Neuron (in vitro differentiated cells): Measurements from ENCODE around the gene LITAFD.
"Not testable (repeated sequence)": the region's sequence is repeated elsewhere in the genome, so short reads cannot be mapped to it uniquely, and the experiment has no call there.

ENCODE experiments used
- H2AFZ ChIP-seq: one replicate; pipeline ENCODE4 v1.6.1; 2013; ENCODE audit warnings: low read depth, mild to moderate bottlenecking, inconsistent platforms, low read length, moderate library complexity
- H3K27me3 ChIP-seq: one replicate; pipeline ENCODE4 v1.6.1; 2013; ENCODE audit warnings: low read length; ENCODE audit not compliant: insufficient read depth
- H3K36me3 ChIP-seq: one replicate; pipeline ENCODE4 v1.6.1; 2013; ENCODE audit warnings: low read length; ENCODE audit not compliant: insufficient read depth
- H3K4me1 ChIP-seq: one replicate; pipeline ENCODE4 v1.6.1; 2013; ENCODE audit warnings: low read length; ENCODE audit not compliant: insufficient read depth
- H3K4me3 ChIP-seq: 2 replicates; pipeline ENCODE4 v1.5.1; 2013; ENCODE audit warnings: mild to moderate bottlenecking, low read length, moderate library complexity
- H3K9me3 ChIP-seq: one replicate; pipeline ENCODE4 v1.6.1; 2013; ENCODE audit warnings: low read length

Gene LITAFD

DNA sequence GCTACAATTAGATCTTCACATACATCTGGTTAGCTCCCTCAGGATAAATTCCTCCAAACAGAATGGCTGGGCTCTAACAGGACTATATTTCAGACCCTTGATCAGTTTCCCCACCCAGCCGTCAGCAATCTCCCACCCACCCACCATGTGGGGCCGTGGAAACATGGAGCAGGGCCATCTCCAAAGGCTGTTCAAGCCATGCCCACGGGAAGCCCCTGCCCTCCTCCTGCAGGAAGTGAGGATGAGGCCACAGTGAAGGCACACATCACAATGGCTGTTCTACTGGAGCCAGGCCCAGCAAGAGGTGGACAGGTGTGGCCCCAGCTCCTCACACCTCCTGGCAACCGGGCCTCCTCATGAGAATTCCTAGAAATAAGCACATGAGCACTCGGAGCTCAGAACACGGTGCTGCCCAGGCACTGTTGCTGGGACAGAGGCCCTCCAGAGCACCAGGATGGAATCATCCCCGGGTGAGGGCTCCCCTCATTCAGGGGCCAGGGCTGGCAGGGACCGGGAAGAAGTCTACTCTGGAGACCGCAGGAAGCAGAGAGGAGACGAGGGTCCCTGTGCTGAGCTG, at the start of gene LITAFD:
LITAFD (plus strand) TSS at position 311 of the 577 bp plus-strand sequence. CDS start 2,005 bp downstream, outside the sequence.
- Histone ChIP-seq H3K4me1 (peaks cover 5% of the 10 kb centered on the region), H3K36me3 (peaks cover 2% of the 10 kb centered on the region)

DNA sequence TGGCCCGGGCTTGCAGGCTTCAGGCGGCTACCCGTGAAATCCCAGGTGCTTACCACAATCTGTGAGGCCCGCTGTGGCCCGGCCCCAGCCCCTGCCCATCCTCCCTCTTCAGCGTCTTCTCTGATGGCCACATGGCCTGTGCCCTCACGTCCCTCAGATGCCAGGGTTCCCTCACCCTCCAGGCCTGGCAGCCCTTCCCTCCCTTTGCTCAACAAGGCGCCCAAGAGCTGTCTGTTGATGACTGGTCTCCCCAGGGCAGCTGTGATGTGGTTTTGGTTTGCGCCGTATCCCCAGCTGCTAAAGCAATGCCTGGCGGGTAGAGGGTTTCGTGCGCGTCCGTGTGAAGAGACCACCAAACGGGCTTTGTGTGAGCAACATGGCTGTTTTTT, 49.4 kb upstream of the LITAFD start:
- Histone ChIP-seq H3K4me3 (no peak overlapping the region), H2AFZ (no peak overlapping the region), H3K4me1 (peaks cover 15% of the 10 kb centered on the region), H3K9me3 (no peaks in the 10 kb centered on the region), H3K27me3 (no peaks in the 10 kb centered on the region), H3K36me3 (peaks cover 13% of the 10 kb centered on the region)

More for the DNA sequence above, at the start of gene LITAFD:
- H3K4me3 ChIP-seq = no peak within 1 kb of the TSS
- H2AFZ ChIP-seq = no peak within 1 kb of the TSS
- no peaks in the 10 kb centered on the region for H3K9me3 ChIP-seq
- H3K27me3 ChIP-seq = no peaks in the 10 kb centered on the region

DNA sequence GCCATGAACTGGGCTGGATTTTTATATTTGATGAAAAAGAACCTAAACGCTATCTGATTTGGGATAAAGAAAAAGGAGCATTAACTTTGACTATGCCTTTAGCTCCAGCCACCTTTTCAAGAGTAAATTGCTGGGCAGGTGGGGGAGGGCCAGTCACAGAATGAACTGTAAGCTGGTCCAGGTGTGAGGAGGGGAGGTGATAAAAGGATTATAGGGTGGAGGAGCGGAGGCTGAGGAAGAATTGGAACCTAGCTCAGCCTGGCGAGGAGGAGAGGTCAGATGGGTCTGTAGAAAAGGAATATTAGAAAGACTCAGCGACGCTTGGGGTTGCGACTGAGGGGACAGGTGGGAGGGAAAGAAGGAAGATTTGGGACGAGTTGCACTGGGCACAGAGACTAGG, 45.4 kb upstream of the LITAFD start:
- H3K36me3 ChIP-seq, H2AFZ ChIP-seq, H3K27me3 ChIP-seq, H3K9me3 ChIP-seq, H3K4me1 ChIP-seq, H3K4me3 ChIP-seq: not testable (repeated sequence)

DNA sequence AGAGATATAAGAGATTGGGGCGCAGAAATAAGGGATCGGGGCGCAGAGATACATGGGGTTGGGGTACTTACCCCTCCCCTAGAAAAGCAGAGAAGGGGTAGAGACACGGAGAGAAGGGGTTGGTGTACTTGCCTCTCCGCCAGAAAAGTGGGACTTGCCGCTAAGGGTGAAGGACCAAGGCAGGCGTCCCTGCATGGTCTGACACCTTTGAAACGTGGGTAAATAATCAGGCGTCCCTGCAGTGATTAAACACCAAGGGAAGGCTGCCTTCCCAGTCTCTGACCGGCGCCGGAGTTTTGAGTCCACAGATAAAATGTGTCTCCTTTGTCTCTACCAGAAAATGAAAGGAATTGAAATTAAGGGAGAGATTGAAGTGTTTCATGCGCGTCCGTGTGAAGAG, 44.6 kb upstream of the LITAFD start:
- H2AFZ ChIP-seq, H3K4me3 ChIP-seq, H3K9me3 ChIP-seq, H3K27me3 ChIP-seq, H3K36me3 ChIP-seq, H3K4me1 ChIP-seq: not testable (repeated sequence)

DNA sequence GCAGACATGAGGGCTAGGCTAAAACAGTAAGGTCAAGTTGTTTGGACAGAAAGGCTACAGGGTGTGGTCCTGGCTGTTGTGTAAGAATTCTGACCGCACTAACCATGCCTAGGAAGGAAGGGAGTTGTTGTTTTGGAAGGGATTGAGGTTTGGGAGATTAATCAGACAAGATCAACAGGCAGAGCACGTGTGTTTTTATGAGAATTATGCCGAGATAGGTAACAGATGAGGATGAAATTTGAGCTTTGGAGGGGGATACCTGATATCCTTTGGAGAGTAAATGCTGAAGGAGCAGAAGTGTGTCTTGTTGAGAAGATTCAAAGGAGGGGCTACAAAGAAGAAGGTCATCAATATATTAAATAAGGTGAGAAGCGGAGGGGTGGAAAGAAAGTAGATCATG, 40.1 kb upstream of the LITAFD start:
- not testable (repeated sequence) for H3K4me3 ChIP-seq, H3K36me3 ChIP-seq, H2AFZ ChIP-seq, H3K27me3 ChIP-seq, H3K4me1 ChIP-seq, H3K9me3 ChIP-seq

DNA sequence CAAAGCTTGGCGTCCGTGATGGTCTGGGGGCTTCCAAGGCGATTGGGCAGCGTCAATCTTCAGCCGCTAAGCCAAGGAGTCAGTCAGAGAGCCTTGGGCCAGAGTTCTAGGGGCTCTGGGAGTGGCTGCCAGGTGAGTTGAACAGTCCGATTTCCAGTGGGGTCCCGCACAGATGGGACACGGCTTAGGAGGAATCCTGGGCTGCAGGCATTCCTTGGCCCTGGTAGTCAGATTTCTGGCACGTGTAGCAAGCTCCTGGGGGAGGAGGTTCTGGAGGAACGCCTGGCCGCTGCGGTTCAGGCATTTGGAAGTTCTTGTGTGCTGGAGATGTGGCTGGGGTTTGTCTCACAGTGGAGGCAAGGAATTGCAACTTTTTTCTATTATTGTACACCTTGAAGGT, 38.9 kb upstream of the LITAFD start:
- H2AFZ ChIP-seq, H3K9me3 ChIP-seq, H3K4me3 ChIP-seq, H3K4me1 ChIP-seq, H3K27me3 ChIP-seq: not testable (repeated sequence)
- H3K36me3 ChIP-seq = peaks cover 12% of the 10 kb centered on the region

DNA sequence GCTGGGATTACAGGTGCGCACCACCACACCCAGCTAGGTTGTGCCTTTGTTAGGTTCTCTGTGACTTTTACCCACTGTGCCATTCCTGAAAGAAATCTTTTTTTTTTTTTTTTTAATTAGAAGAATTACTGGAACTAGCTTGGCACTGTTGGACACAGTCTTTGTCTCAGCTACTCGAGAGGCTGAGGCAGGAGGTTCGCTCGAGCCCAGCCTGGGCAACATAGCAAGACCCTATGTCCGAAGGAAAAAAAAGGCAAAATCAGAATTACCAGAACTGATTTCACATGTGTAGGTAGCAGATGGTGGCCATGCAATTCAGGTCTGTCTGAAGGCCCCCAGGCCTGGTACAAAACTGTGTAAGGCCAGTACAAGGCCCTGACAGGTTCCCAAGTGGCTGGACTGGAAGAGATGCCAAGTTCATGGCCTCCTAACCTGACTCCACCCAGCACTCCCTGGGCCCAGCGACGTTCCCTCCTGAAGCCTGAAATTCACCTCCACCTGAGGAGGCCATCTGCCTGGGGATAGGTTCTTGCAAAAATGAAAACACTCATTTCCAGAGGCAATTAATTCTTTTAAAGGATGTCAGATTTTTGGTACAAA, 36.4 kb upstream of the LITAFD start:
- Histone ChIP-seq H3K36me3 (peaks cover 37% of the 10 kb centered on the region), H3K27me3 (no peaks in the 10 kb centered on the region), H3K4me1 (no peaks in the 10 kb centered on the region), H3K9me3 (no peaks in the 10 kb centered on the region), H2AFZ (no peak overlapping the region), H3K4me3 (no peak overlapping the region)

DNA sequence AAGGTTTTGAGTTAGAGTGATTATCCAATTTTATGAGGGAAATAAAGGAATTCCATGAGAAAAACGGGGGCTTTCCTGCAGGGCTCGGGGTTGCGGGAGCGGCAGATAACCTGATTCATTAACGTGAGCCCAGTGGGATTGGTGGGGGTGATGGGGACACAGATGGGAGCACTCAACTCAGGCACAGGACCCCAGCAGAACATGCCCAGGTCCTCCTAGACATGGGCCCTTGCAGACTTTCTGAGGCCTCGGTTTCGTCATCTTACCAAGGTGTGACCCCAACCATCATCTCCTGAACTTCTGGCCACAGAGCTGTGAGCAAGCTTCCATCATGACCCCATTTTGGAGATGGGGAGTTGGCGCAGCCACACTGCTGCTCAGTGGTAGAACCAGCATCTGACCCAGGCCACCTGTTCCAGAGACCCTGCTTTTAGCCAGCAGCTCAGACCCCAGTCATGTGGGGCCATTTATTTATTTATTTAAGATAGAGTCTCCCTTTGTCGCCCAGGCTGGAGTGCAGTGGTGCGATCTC, 35.7 kb upstream of the LITAFD start:
- no peak overlapping the region for H3K4me3 ChIP-seq
- H3K36me3 ChIP-seq = peaks cover 40% of the 10 kb centered on the region
- no peak overlapping the region for H2AFZ ChIP-seq
- no peaks in the 10 kb centered on the region for H3K4me1 ChIP-seq
- H3K27me3 ChIP-seq = no peaks in the 10 kb centered on the region
- no peaks in the 10 kb centered on the region for H3K9me3 ChIP-seq

DNA sequence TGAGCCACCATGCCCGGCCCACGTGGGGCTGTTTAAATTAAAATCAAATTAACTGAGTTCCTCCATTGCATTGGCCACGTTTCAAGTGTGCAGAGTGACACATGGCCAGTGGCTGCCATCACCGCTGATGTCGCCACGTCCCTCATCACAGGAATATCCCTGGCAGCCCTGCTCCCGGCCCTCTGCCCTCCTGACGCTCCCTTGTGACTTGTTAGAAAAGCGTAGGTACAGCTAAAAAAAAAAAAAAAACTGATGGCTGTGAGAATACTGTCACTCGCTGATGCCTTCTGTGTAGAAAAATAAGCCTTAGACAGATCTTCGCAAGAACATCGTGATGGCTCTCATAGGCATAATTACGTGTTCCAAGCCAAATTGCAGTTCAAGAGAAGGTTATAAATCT, 35.0 kb upstream of the LITAFD start:
- Histone ChIP-seq H2AFZ (no peak overlapping the region), H3K4me3 (no peak overlapping the region), H3K36me3 (peaks cover 45% of the 10 kb centered on the region), H3K4me1 (peaks cover 2% of the 10 kb centered on the region), H3K9me3 (no peaks in the 10 kb centered on the region), H3K27me3 (no peaks in the 10 kb centered on the region)

DNA sequence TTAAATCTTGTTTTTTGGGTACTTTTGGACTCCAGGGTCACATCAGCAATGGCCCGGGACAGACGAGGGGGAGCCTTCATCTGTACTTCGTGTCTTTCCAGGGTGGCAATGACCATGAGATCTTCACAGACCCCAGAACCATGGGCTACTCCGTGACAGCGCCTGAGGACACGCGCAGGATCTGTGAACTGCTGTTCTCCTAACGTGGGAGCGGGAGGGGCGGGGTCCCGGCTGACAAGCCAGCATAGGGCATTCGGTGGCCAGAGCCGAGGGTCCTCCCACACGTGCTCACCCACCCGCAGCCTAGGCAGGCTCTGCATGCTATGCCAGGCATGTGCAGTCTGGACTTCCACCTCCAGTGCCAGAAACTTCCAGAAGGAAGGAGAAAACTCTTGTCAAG, 34.5 kb upstream of the LITAFD start:
- H2AFZ ChIP-seq = no peak overlapping the region
- peaks cover 6% of the 10 kb centered on the region for H3K4me1 ChIP-seq
- peaks cover 49% of the 10 kb centered on the region for H3K36me3 ChIP-seq
- H3K27me3 ChIP-seq = no peaks in the 10 kb centered on the region
- H3K9me3 ChIP-seq = no peaks in the 10 kb centered on the region
- H3K4me3 ChIP-seq = no peak overlapping the region

DNA sequence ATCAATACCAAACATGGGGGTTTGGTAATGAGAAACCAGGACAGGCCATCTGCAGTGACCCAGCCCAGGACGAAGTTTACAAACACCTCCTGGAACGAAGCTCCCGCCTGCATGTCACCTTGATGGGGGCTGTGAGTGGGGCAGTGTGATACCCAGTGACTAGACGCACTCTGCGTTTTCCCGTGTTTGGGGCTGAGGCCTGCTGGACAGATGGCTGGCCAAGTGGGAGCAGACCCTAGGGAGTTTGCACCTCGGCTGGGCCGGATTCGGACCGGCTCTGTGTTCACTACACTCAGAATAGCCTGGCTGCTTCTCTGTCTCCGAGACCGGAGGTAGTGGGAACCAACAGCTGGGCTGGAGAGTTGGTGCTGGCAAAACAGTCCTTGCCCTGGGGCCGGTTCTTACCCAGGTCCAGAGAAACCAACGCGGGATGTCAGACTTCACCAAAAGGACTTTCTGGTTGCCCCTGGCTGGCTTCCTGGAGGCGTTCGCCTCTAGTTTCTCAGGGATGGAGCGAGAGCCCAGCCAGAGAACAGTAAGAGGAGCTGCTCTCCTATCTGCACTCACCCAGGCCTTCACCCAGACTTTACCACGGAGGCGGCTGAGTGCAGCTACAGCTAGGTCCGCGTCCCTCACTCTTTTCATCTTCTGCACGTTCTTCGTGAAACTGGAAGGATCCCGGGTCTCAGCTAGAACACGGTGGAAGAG, 33.8 kb upstream of the LITAFD start:
- peaks cover 49% of the 10 kb centered on the region for H3K36me3 ChIP-seq

DNA sequence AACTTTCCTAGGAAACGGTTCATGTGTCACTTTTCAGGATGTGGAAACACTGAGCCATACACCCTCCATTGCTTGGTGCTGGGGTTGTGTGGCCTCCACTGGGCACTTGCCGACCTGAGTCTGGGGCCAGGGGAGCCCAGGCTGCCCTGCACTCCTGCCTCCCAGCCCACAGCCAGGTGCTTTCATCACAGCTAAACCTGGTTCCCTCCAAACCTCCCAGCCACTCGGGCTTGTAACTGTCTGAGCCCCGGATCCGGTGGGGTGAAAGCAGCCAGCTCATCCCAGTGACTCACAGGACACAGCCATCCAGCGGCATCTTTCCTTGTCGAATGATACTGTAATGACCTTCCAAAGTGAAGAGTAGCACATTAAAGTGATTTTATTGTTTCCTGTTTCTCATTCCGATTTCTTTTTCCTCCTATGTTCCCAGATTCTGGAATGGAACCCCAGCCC, 33.2 kb upstream of the LITAFD start:
- no peaks in the 10 kb centered on the region for H3K9me3 ChIP-seq
- no peaks in the 10 kb centered on the region for H3K27me3 ChIP-seq
- peaks cover 49% of the 10 kb centered on the region for H3K36me3 ChIP-seq
- H2AFZ ChIP-seq = no peak overlapping the region
- H3K4me1 ChIP-seq = peaks cover 19% of the 10 kb centered on the region
- H3K4me3 ChIP-seq = no peak overlapping the region

More for the DNA sequence above, 33.8 kb upstream of the LITAFD start:
- H3K4me1 ChIP-seq = peaks cover 14% of the 10 kb centered on the region
- H3K9me3 ChIP-seq = no peaks in the 10 kb centered on the region
- H3K27me3 ChIP-seq = no peaks in the 10 kb centered on the region
- H2AFZ ChIP-seq = no peak overlapping the region
- H3K4me3 ChIP-seq = no peak overlapping the region

DNA sequence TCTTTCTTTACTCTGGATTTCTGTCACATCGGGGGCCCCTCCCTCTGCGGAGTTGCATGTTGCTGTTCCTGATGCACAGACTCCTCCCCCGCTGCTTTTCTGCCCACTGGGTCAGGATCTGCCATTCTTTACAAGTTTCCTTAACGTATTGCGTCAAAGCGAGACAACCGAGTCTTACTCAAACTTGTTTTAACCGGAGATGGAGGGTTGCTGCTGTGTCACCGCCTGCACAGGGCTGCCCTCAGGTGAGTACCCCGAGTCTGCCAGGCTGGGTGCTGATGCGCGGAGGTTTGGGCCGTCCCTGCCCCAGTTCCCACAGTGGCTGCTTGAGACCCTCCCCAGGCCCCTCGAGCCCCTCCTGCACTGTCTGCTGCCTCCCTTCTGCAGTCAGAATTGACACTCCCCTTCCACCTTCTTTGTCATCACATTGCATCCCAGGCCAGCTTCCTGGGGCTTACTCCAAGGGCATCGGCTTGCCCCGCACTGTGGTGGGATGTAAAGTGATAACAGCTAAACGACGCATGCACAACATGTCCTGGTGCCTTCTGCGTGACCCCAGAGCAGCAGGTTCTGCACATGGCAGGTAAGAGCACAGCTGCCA, 32.6 kb upstream of the LITAFD start:
- no peaks in the 10 kb centered on the region for H3K27me3 ChIP-seq
- peaks cover 54% of the 10 kb centered on the region for H3K36me3 ChIP-seq
- no peak overlapping the region for H2AFZ ChIP-seq
- H3K9me3 ChIP-seq = no peaks in the 10 kb centered on the region
- H3K4me1 ChIP-seq = peaks cover 19% of the 10 kb centered on the region
- H3K4me3 ChIP-seq = no peak overlapping the region
